HG02973 (cell line): ENCODE measurements around the gene AHSA1.

Experiments
- ATAC-seq: cut with Tn5 transposase; IDR thresholded peaks from one replicate; pipeline ENCODE4 v1.9.1; 2021; ENCODE audit warnings: moderate library complexity; ENCODE audit not compliant: unreplicated experiment

The AHSA1 gene

DNA sequence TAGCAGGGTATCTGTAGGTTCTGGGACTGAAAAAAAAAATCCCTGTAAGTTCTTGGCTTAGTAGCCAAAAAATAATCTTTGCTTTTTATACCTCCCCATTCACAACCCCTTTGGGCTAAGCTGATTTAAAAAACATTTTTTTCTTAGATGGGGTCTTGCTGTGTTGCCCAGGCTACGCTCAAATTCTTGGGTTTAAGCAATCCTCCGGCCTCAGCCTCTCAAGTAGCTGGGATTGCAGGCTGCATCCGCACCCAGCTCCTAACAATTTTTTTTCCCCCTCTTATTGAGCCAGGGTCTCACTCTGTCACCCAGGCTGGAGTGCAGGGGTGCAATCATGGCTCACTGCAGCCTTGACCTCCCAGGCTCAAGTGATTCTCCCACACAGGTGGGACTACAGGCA, 49.9 kb downstream of the AHSA1 start:
- no peak for ATAC-seq

DNA sequence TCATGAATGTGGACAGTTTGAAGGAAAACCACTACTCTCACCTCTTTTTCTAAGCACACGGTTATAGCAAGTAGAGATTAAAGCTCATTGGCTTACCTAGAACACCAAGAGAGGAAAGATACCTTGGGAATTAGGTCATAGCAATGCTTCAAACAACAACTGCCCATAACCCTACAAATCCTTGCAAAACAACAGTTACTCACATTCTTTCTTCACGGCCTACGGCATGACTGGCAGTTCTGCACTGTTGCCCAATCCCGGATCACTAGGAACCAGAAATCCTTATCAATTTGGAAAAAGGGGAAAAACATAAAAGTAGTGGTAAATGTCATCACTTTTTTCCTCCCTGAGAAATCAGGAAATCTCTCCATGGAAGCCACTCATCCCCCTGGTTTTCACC, 50.4 kb downstream of the AHSA1 start:
- no peak for ATAC-seq

DNA sequence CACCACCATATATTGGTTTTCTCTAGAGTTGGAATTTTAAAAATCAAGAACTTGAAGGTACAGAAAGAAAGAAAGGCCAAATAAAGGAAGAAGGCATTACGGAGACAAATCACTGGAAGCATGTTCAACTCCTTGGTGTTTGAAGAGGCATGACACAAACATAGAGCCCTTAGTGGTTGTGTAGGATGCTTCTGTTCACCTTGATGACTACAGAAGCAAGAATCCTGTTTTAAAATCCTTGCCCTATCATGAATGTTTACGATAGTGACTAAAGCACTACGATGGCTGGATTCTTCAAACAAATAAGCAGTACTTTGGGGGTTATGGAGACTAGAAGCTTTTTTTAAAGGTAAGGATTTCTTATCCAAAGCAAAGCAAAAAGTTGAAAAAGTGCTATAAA, 51.0 kb downstream of the AHSA1 start:
- no peak for ATAC-seq

DNA sequence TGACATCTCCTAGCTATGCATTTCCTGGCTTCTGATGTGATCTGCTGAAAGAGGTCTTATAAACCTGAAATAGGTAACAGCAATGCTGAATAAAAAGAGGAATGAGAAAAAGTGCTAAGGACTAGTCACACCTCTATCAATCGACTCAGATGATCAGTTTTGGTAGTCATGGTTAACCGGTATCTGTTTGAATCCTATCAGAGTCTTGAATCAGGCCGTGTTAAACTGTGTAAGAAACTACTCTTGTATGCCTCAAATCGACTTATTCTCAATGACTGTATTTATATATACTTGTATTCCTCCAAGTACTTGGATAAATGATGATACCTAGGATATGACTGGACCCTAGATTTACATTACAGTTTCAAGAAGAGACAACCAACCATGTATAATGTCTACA, 51.5 kb downstream of the AHSA1 start:
- no peak for ATAC-seq

DNA sequence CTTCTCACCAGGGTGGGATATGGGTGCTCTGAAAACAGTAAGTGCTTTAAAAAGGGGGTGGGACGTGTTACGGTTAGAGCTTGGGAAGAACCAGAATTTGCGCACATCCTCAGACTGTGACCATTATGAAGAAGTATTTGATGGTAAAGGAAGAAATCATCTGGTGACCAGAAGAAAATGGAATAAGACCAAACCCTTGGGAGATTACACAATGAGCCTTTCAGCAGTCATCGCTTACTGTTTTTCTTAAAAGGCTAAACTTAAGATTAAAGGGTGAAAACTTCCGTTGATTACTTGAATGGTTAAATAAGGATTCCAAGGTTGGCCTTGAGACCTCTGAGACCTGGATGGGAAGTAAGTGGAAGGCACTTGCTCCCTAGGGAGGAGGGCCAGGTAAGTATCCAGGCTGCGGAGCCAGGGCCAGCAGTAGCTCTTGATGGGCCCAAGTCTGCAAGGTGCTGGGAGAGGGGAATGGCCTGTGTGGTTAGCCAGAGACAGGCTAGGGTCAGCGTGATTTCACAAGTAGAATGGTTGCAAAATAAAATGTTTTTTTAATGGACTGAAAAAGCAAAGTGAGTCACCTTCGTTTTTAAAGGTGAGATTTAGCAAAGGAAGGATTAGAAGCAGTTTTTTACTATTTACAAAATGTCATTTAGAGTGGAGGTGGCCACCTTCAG, 53.7 kb downstream of the AHSA1 start:
- ATAC-seq: no peak

DNA sequence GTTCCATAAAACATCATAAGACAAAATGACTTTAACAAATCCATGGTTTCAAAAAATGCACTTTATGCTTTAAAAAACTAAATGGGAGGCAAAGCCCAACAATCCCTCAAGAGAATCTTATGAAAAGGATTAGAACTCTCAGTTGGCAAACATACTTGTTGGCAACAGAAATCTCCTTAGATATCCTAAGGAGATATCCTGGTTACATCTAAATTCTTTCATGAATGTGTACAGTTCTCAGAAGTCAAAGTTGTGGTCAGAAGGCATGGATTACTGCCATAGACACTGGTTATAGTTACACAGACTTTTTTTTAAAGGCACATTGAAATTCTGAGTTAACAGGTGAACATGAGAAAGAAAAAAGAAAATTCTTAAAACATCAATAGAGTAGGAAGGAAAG, 58.2 kb downstream of the AHSA1 start:
- ATAC-seq: no peak
